LNCaP clone FGC (cell line): ENCODE data around the gene SORCS3.

Experiments
- DNase-seq: peaks from one replicate; pipeline ENCODE4 v3.0.0-alpha.2; 2011; ENCODE audit warnings: low read depth
- H3K4me3 ChIP-seq: 2 replicates; pipeline ENCODE4 v1.5.1; 2011; ENCODE audit warnings: mild to moderate bottlenecking, low read depth, low read length, control low read depth
- CTCF ChIP-seq: IDR thresholded peaks from 2 replicates; pipeline ENCODE4 v1.5.1; 2012; ENCODE audit warnings: mild to moderate bottlenecking; ENCODE audit not compliant: control insufficient read depth, insufficient read depth; ENCODE audit errors: extremely low read depth

The SORCS3 gene

GRCh38 chr10:105024184-105024583 is 383.1 kb downstream of the SORCS3 start:
- no peak for TF ChIP-seq CTCF
- no peak overlapping the region for H3K4me3 ChIP-seq
- DNase-seq: no peak

GRCh38 chr10:105025092-105025491 is 384.0 kb downstream of the SORCS3 start:
- no peak for TF ChIP-seq CTCF
- DNase-seq: no peak

GRCh38 chr10:105026566-105026965 is 385.5 kb downstream of the SORCS3 start:
- no peak for DNase-seq
- TF ChIP-seq CTCF: no peak
- no peak overlapping the region for H3K4me3 ChIP-seq

More at GRCh38 chr10:105025092-105025491, 384.0 kb downstream of the SORCS3 start:
- H3K4me3 ChIP-seq: no peak overlapping the region

- no peak overlapping the region for H3K4me3 ChIP-seq
- DNase-seq: no peak
- no peak for TF ChIP-seq CTCF
Observed at GRCh38 chr10:105029286-105029685, 388.2 kb downstream of the SORCS3 start.

GRCh38 chr10:105037022-105037421 is 395.9 kb downstream of the SORCS3 start:
- no peak for TF ChIP-seq CTCF
- H3K4me3 ChIP-seq: no peak overlapping the region
- no peak for DNase-seq

- no peak for DNase-seq
- TF ChIP-seq CTCF: no peak
- H3K4me3 ChIP-seq: no peak overlapping the region
Observed at GRCh38 chr10:105041956-105042355, 400.9 kb downstream of the SORCS3 start.

- DNase-seq: no peak
- TF ChIP-seq CTCF: no peak
- H3K4me3 ChIP-seq: no peak overlapping the region
Observed at GRCh38 chr10:105042906-105043552, 401.9 kb downstream of the SORCS3 start.
